Measurements from ENCODE around the gene KCNE3. TPM values are rescaled to one million over a fixed set of nuclear protein-coding genes. Genes with fewer than 3 reads are reported as not detected.
"Not testable (repeated sequence)": the region's sequence is repeated elsewhere in the genome, so short reads cannot be mapped to it uniquely, and the experiment has no call there.

Gene KCNE3
- polyA plus RNA-seq, 1 donor, result 26.1 TPM

GRCh38 chr11:74444173-74444826 is 23.0 kb downstream of the KCNE3 start:
- DNase-seq, result no peak

- DNase-seq, result no peak
These were observed 24.1 kb downstream of the KCNE3 start for GRCh38 chr11:74443071-74443864.

DNA sequence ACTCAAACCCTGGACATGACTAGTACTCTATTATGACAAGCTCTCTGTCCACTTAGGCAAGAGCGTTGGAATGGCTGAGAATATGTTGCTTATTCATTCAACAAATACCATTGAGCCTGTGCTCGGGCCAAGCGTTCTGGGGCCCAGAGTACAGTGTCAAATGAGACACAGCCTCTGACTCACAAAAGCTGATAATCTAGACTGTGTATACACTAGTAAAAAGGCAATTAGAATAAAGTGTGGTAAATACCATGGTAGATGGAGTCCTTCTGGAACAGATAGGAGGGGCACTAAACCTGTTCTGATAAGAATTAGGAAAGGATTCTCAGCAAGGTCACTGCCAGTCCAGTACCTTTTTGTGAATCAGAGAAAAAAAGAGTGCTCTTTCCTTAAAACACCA is 24.7 kb downstream of the KCNE3 start:
- no peak for DNase-seq

- DNase-seq, result no peak
These were observed 28.7 kb downstream of the KCNE3 start for GRCh38 chr11:74438681-74439080.

GRCh38 chr11:74437441-74438042 is 29.8 kb downstream of the KCNE3 start:
- no peak for DNase-seq

DNA sequence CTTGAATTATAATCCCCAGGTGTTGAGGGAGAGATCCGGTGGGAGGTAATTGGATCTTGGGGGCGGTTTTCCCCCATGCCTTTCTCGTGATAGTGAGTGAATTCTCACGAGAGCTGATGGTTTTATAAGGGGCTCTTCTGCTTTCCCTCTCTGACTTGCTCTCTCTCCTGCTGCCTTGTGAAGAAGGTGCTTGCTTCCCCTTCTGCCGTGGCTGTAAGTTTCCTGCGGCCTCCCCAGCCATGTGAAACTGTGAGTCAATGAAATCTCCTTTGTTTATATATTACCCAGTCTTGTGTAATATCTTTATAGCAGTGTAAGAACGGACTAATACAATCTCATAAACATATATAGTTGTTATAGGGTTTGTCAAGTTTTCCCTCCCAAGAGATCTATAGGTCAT is 32.8 kb downstream of the KCNE3 start:
- no peak for DNase-seq

- DNase-seq, result no peak
These were observed 38.1 kb downstream of the KCNE3 start for GRCh38 chr11:74429205-74429604.

GRCh38 chr11:74427384-74427886 is 39.9 kb downstream of the KCNE3 start:
- no peak for DNase-seq

DNA sequence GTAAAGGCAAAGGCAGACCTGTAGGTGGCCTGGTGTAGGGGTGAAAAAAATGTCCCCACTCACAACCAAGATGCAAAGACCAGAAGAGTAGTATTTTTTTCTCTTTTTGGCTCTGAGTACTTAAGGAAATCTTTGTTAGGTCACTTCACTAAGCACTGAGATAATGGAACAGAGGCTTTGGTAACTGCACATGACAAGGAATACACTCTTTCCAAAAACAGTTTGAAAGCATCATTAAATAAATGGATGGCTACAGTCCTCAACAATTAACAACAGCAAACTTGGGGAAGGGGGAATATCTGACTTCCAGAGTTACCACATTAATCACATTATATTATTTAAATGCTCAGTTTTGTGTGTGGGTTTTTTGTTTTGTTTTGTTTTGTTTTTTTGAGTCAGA is 42.2 kb downstream of the KCNE3 start:
- DNase-seq, result no peak

GRCh38 chr11:74418509-74418895 is 48.8 kb downstream of the KCNE3 start:
- DNase-seq, result no peak

- DNase-seq, result peak; percentile 11
These were observed 49.4 kb downstream of the KCNE3 start for GRCh38 chr11:74417860-74418508.

DNA sequence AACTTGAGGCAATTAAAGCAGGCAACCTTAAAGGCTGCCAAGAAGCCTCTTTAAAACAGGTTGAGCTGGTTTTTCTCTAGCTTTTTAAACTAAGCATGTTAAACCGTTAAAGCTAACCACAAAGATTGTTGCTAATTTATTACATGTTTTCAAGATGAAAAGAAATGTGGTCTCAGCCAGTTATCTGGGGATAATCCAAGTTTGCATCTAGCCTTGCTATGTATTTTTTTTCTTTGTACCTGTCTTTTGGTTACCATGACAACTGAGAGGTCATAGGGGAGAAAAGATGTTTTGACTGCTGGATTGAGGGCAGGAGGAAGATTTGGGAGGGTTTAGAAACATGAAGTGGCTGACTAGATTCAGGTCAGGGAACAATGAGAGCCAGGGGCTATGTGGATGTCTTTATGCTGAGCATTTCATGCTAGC is 50.0 kb downstream of the KCNE3 start:
- peak; percentile 43 for DNase-seq

GRCh38 chr11:74416974-74417373 is 50.4 kb downstream of the KCNE3 start:
- not testable (repeated sequence) for DNase-seq

GRCh38 chr11:74412733-74413359 is 54.5 kb downstream of the KCNE3 start:
- no peak for DNase-seq

DNA sequence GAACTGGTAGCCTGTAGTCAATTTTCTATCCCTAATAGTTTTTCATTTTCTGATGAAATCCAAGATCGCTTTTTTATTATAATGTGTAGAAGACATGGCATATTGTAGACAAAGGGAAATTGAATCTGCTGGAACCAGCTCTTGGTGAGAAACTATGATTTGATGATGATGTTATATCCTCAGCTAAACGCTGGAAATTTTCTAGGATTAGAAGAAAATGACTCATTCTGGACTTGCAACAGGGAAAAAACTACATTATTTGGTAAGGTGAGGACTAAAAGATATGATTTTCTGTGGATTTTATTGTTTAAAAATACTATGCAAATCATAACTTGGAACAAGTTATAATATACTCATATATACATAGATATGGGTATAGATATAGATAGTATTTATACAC is 55.0 kb downstream of the KCNE3 start:
- no peak for DNase-seq

- DNase-seq, result no peak
These were observed 57.7 kb downstream of the KCNE3 start for GRCh38 chr11:74409633-74410032.

Other genes starting within 250 kb of the KCNE3 start
- gene P4HA3, start 155.9 kb downstream of the KCNE3 start, polyA plus RNA-seq (ENCODE audit: insufficient read length), result 1.0 TPM
- 4.4 TPM for gene PGM2L1, start 69.1 kb downstream of the KCNE3 start, polyA plus RNA-seq (ENCODE audit: insufficient read length)
- 12.3 TPM for gene LIPT2, start 26.2 kb upstream of the KCNE3 start, polyA plus RNA-seq (ENCODE audit: insufficient read length)
- gene POLD3, start 125.0 kb upstream of the KCNE3 start, polyA plus RNA-seq (ENCODE audit: insufficient read length), result 44.3 TPM